Activated CD8-positive, alpha-beta memory T cell treated with anti-CD3 and anti-CD28 coated beads, Interleukin-2, amount 10 ng/mL, durations not matched to agents 7 days and 5 days (primary cell): ENCODE results near the gene OVCH1. TPM values are rescaled to one million over a fixed set of nuclear protein-coding genes. Genes with fewer than 3 reads are reported as not detected.
"Not testable (repeated sequence)": the region's sequence is repeated elsewhere in the genome, so short reads cannot be mapped to it uniquely, and the experiment has no call there.

Source experiments
- ATAC-seq: fragments of 150-1000 bp; cut with Tn5 transposase; one replicate; pipeline ENCODE4 v1.10.0; 2021; ENCODE audit warnings: moderate library complexity
- CTCF ChIA-PET: fragments of 350-600 bp; sonication (Branson Sonifier 250); formaldehyde crosslinking; loops from one replicate; lab custom pipeline; 2021; ENCODE audit warnings: antibody characterized with exemption; lab: Charles Lee
- DNase-seq: peaks from one replicate; pipeline ENCODE4 v3.0.0-alpha.2; 2020
- H3K27ac Mint-ChIP-seq: one replicate; pipeline ENCODE4 v1.8.0; 2021; ENCODE audit warnings: mild to moderate bottlenecking, mixed read lengths
- H3K27me3 Mint-ChIP-seq: one replicate; pipeline ENCODE4 v1.8.0; 2021; ENCODE audit warnings: mixed read lengths
- H3K36me3 Mint-ChIP-seq: one replicate; pipeline ENCODE4 v1.8.0; 2021; ENCODE audit warnings: mild to moderate bottlenecking, mixed read lengths
- H3K4me1 Mint-ChIP-seq: one replicate; pipeline ENCODE4 v1.8.0; 2021; ENCODE audit warnings: mixed read lengths
- H3K4me3 Mint-ChIP-seq: one replicate; pipeline ENCODE4 v1.8.0; 2021; ENCODE audit warnings: mild to moderate bottlenecking, moderate library complexity, mixed read lengths
- H3K9me3 Mint-ChIP-seq: one replicate; pipeline ENCODE4 v1.8.0; 2022; ENCODE audit warnings: low read depth, mixed read lengths
- total RNA-seq, 2 experiments: library from RNA; stranded (reverse); gene quantifications; one replicate each; pipeline ENCODE4 v1.2.3, GENCODE V29; 2021

OVCH1 gene
- total RNA-seq, 2 experiments from 2014 or later: not detected

GRCh38 chr12:29415111-29415510, 82.4 kb downstream of the OVCH1 start:
- Mint-ChIP-seq H3K9me3 (no peaks in the 10 kb centered on the region), H3K27ac (no peak overlapping the region), H3K4me1 (no peaks in the 10 kb centered on the region), H3K4me3 (no peak overlapping the region), H3K36me3 (no peaks in the 10 kb centered on the region), H3K27me3 (peaks cover 14% of the 10 kb centered on the region)
- CTCF ChIA-PET: no interaction called here
- ATAC-seq (no peak), DNase-seq (no peak)

- H3K4me1 Mint-ChIP-seq: no peaks in the 10 kb centered on the region
- no peaks in the 10 kb centered on the region for H3K36me3 Mint-ChIP-seq
- H3K9me3 Mint-ChIP-seq: no peaks in the 10 kb centered on the region
- CTCF ChIA-PET: no interaction called here
- H3K27me3 Mint-ChIP-seq: peaks cover 16% of the 10 kb centered on the region
- ATAC-seq (no peak), DNase-seq (no peak)
- H3K4me3 Mint-ChIP-seq: no peak overlapping the region
- H3K27ac Mint-ChIP-seq: no peak overlapping the region
These were observed 83.1 kb downstream of the OVCH1 start for GRCh38 chr12:29414368-29414767.

GRCh38 chr12:29405561-29405960, 91.9 kb downstream of the OVCH1 start:
- no peaks in the 10 kb centered on the region for H3K9me3 Mint-ChIP-seq
- no peak for DNase-seq
- H3K36me3 Mint-ChIP-seq: no peaks in the 10 kb centered on the region
- no peak overlapping the region for H3K4me3 Mint-ChIP-seq
- peaks cover 13% of the 10 kb centered on the region for H3K27me3 Mint-ChIP-seq
- ATAC-seq: no peak
- CTCF ChIA-PET: no interaction called here
- H3K4me1 Mint-ChIP-seq: no peaks in the 10 kb centered on the region
- no peak overlapping the region for H3K27ac Mint-ChIP-seq

GRCh38 chr12:29403991-29404390, 93.5 kb downstream of the OVCH1 start:
- no peak for ATAC-seq
- Mint-ChIP-seq H3K27ac (no peak overlapping the region), H3K27me3 (peaks cover 10% of the 10 kb centered on the region), H3K4me3 (no peak overlapping the region), H3K36me3 (no peaks in the 10 kb centered on the region), H3K4me1 (no peaks in the 10 kb centered on the region), H3K9me3 (no peaks in the 10 kb centered on the region)
- no peak for DNase-seq
- CTCF ChIA-PET: no interaction called here

GRCh38 chr12:29402437-29402836, 95.0 kb downstream of the OVCH1 start:
- CTCF ChIA-PET: no interaction called here
- Mint-ChIP-seq H3K9me3 (no peaks in the 10 kb centered on the region), H3K27me3 (peaks cover 10% of the 10 kb centered on the region), H3K4me3 (no peak overlapping the region), H3K27ac (no peak overlapping the region), H3K4me1 (no peaks in the 10 kb centered on the region), H3K36me3 (no peaks in the 10 kb centered on the region)
- ATAC-seq (no peak), DNase-seq (no peak)

- Mint-ChIP-seq H3K4me1 (no peaks in the 10 kb centered on the region), H3K4me3 (no peak overlapping the region), H3K27me3 (peaks cover 13% of the 10 kb centered on the region), H3K36me3 (no peaks in the 10 kb centered on the region), H3K27ac (no peak overlapping the region), H3K9me3 (no peaks in the 10 kb centered on the region)
- DNase-seq (no peak), ATAC-seq (no peak)
- CTCF ChIA-PET: interaction anchor here (1.8 kb wide), 1 partner anchor 37 kb away, joined by 3 read pairs; no protein-coding TSS in a partner anchor
These were observed 99.0 kb downstream of the OVCH1 start for GRCh38 chr12:29398495-29398894.

GRCh38 chr12:29396774-29397173, 100.7 kb downstream of the OVCH1 start:
- H3K4me1 Mint-ChIP-seq: no peaks in the 10 kb centered on the region
- no peak overlapping the region for H3K27ac Mint-ChIP-seq
- no peaks in the 10 kb centered on the region for H3K9me3 Mint-ChIP-seq
- no peak overlapping the region for H3K4me3 Mint-ChIP-seq
- DNase-seq (no peak), ATAC-seq (no peak)
- H3K36me3 Mint-ChIP-seq: no peaks in the 10 kb centered on the region
- H3K27me3 Mint-ChIP-seq: peaks cover 5% of the 10 kb centered on the region
- CTCF ChIA-PET: interaction anchor here (1.8 kb wide), 1 partner anchor 39 kb away, joined by 3 read pairs; no protein-coding TSS in a partner anchor

- no peak for ATAC-seq
- Mint-ChIP-seq H3K4me1 (peaks cover 11% of the 10 kb centered on the region), H3K4me3 (no peak overlapping the region), H3K27ac (no peak overlapping the region), H3K36me3 (peaks cover 4% of the 10 kb centered on the region), H3K27me3 (peaks cover 3% of the 10 kb centered on the region), H3K9me3 (no peaks in the 10 kb centered on the region)
- CTCF ChIA-PET: no interaction called here
- DNase-seq: no peak
These were observed 102.1 kb downstream of the OVCH1 start for GRCh38 chr12:29395356-29395755.

- not testable (repeated sequence) for H3K9me3 Mint-ChIP-seq
These were observed 107.1 kb downstream of the OVCH1 start for GRCh38 chr12:29390419-29390818.

GRCh38 chr12:29389295-29389919, 108.1 kb downstream of the OVCH1 start:
- peaks cover 8% of the 10 kb centered on the region for H3K36me3 Mint-ChIP-seq
- H3K4me3 Mint-ChIP-seq: peak overlapping the region; percentile 66
- ATAC-seq (peak; percentile 63), DNase-seq (no peak)
- no peaks in the 10 kb centered on the region for H3K9me3 Mint-ChIP-seq
- CTCF ChIA-PET: no interaction called here
- H3K4me1 Mint-ChIP-seq: peaks cover 18% of the 10 kb centered on the region
- peak overlapping the region; percentile 89 for H3K27ac Mint-ChIP-seq
- H3K27me3 Mint-ChIP-seq: no peaks in the 10 kb centered on the region

More at GRCh38 chr12:29390419-29390818, 107.1 kb downstream of the OVCH1 start:
- Mint-ChIP-seq H3K27ac (peak overlapping the region; percentile 89), H3K4me3 (peak overlapping the region; percentile 66), H3K4me1 (peaks cover 18% of the 10 kb centered on the region)
- H3K27me3 Mint-ChIP-seq, H3K36me3 Mint-ChIP-seq, CTCF ChIA-PET: not testable (repeated sequence)
- ATAC-seq (peak; percentile 89), DNase-seq (peak; percentile 68)

- H3K4me3 Mint-ChIP-seq, CTCF ChIA-PET: not testable (repeated sequence)
These were observed 111.3 kb downstream of the OVCH1 start for GRCh38 chr12:29386084-29386680.

GRCh38 chr12:29385194-29385593, 112.3 kb downstream of the OVCH1 start:
- ATAC-seq, DNase-seq, H3K27me3 Mint-ChIP-seq, H3K36me3 Mint-ChIP-seq, H3K4me3 Mint-ChIP-seq, H3K27ac Mint-ChIP-seq, H3K9me3 Mint-ChIP-seq, CTCF ChIA-PET: not testable (repeated sequence)
- peaks cover 14% of the 10 kb centered on the region for H3K4me1 Mint-ChIP-seq

More at GRCh38 chr12:29386084-29386680, 111.3 kb downstream of the OVCH1 start:
- not testable (repeated sequence) for H3K36me3 Mint-ChIP-seq, ATAC-seq, H3K27me3 Mint-ChIP-seq, DNase-seq, H3K27ac Mint-ChIP-seq, H3K9me3 Mint-ChIP-seq
- peaks cover 21% of the 10 kb centered on the region for H3K4me1 Mint-ChIP-seq

- CTCF ChIA-PET: no interaction called here
- Mint-ChIP-seq H3K36me3 (peaks cover 8% of the 10 kb centered on the region), H3K27me3 (no peaks in the 10 kb centered on the region), H3K4me3 (no peak overlapping the region), H3K4me1 (peaks cover 25% of the 10 kb centered on the region), H3K9me3 (no peaks in the 10 kb centered on the region), H3K27ac (no peak overlapping the region)
- no peak for DNase-seq
- ATAC-seq: no peak
These were observed 115.2 kb downstream of the OVCH1 start for GRCh38 chr12:29382251-29382650.
